Metanephros (tissue), 1 donor: ENCODE measurements around the gene SP2. TPM values are rescaled to one million over a fixed set of nuclear protein-coding genes. Genes with fewer than 3 reads are reported as not detected.

Experiments used
- total RNA-seq: library from RNA; depleted of rRNA; stranded (reverse); fragments of >200 nt; gene quantifications from one replicate; pipeline ENCODE4 v1.2.3, GENCODE V29; 2014

Gene SP2
- 5.0 TPM for total RNA-seq

GRCh38 chr17:47895856-47896671 is at the start of gene SP2:
TSS of gene SP2 (plus strand) at chr17:47896236. CDS start at chr17:47896287, 51 bp downstream.

DNA sequence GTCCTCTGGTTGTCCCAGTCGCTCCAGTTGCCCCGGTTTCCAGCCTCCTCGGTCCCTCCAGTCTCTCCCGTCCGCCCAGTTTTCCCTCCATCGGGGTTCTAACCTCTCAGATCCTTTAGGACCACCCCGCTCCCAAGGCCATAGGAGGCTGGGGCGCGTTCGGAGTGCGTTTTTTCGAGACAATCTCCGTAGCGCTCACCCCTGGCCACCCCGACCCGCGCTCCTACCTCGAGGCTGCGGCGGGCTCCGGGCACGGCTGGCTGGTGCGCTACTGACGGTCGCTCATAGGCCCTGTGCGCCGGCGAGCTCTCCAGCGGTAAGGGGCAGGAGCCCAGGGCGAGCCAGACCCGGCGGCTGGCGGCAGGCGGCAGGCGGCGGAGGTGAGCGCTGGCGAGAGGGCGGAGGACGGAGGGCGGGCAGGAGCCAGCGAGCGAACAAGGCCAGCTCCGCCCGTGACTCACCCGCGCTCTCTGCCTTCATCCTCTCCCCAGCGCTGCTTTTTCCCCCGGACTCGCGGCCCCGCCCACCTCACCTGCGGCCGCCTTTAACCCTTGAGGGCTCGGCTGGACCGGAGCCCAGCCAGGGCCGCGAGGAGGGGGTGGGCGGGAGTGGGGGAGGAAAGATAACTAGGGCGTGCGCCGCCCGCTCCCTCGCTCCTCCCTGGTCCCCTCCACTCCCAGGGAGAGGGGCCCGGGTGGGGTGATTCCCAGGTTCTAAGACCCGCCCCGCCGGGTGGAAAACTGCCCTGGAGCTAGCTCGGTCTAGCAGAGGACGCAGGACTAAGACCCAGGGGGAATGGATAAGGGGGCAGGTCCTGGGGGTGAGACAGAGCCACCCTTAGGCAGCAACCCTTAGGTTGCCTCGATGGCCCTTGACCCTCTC is 45.1 kb upstream of the SP2 start, which contains the start of gene SP6:
SP6 (minus strand) TSS at position 472 of the 882 bp plus-strand sequence. CDS start 2,734 bp downstream, outside the sequence.

DNA sequence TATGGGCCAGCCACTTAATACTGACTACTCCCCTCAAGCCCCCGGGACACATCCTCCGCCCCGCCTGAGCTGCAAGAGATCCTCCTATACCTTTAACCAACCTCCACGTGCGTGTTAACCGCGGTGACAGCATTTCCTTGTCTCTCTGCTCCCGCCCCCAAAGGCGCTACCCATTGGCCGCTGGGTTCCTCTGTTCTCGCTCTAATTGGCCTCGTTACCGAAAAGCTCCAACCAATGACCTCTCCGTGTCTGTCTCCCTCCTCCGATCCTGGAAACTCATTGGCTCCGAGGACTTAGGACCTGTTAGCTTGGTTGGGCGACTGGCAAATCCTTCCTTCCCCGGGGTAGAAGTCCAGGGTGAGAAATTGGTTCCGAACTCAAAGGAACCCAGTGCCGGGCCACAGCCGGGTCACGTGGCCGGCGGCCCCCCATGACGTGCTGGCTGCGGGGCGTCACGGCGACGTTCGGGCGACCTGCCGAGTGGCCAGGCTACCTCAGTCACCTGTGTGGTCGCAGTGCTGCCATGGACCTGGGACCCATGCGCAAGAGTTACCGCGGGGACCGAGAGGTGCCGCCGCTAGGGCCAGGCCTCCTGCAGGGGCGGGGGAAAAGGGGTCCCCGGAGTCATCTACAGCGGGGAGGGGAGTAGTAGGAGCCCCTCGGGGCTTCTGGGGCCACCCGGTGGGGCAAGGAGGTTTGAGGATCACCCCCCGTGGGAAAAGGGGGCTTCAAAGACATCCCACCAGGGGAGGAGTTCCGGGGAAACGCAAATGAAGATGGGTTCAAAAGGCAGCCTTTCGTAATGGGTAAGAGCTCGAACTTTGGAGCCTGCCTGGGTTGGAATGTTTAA is 45.4 kb downstream of the SP2 start, which contains the start of gene PNPO:
PNPO (plus strand) TSS at position 326 of the 850 bp plus-strand sequence; CDS start at position 431, 105 bp downstream.

GRCh38 chr17:47957591-47958490 is 61.8 kb downstream of the SP2 start, which contains the start of gene PRR15L:
TSS of gene PRR15L (minus strand) at chr17:47957883. CDS start at chr17:47953234, 4,649 bp downstream.

GRCh38 chr17:47970725-47971499 is 74.9 kb downstream of the SP2 start, which contains the start of gene CDK5RAP3:
TSS of gene CDK5RAP3 (plus strand) at chr17:47971113. CDS start at chr17:47971147, 34 bp downstream.

Other genes with a start within 250 kb of the SP2 start
- 174 TPM for gene KPNB1, start 246.3 kb upstream of the SP2 start, total RNA-seq
- gene TBKBP1, start 202.1 kb upstream of the SP2 start, total RNA-seq, result 13.6 TPM
- 0.18 TPM for gene TBX21, start 163.0 kb upstream of the SP2 start, total RNA-seq
- gene OSBPL7, start 74.4 kb upstream of the SP2 start, total RNA-seq, result 17.2 TPM
- gene MRPL10, start 64.7 kb upstream of the SP2 start, total RNA-seq, result 31.5 TPM
- 0.35 TPM for gene LRRC46, start 64.6 kb upstream of the SP2 start, total RNA-seq
- gene SCRN2, start 55.0 kb upstream of the SP2 start, total RNA-seq, result 48.4 TPM
- 2.3 TPM for gene SP6, start 45.1 kb upstream of the SP2 start, total RNA-seq
- 16.1 TPM for gene PNPO, start 45.3 kb downstream of the SP2 start, total RNA-seq
- 14.5 TPM for gene PRR15L, start 61.6 kb downstream of the SP2 start, total RNA-seq
- 156 TPM for gene CDK5RAP3, start 74.9 kb downstream of the SP2 start, total RNA-seq
- 12.4 TPM for gene COPZ2, start 141.6 kb downstream of the SP2 start, total RNA-seq
- 164 TPM for gene NFE2L1, start 152.1 kb downstream of the SP2 start, total RNA-seq
- 63.2 TPM for gene CBX1, start 205.2 kb downstream of the SP2 start, total RNA-seq
- gene SNX11, start 211.5 kb downstream of the SP2 start, total RNA-seq, result 12.0 TPM